Osteoblast (primary cell): Measurements from ENCODE around the gene FBXO3. TPM values are rescaled to one million over a fixed set of nuclear protein-coding genes. Genes with fewer than 3 reads are reported as not detected.

ENCODE experiments used
- DNase-seq: peaks from one replicate; pipeline ENCODE4 v3.0.0; 2011; ENCODE audit warnings: low spot score, mixed read lengths; ENCODE audit not compliant: insufficient read length; ENCODE audit errors: missing footprints
- H2AFZ ChIP-seq: 2 replicates; pipeline ENCODE4 v1.6.0; 2011; ENCODE audit warnings: mild to moderate bottlenecking, low read length
- H3K27ac ChIP-seq: 2 replicates; pipeline ENCODE4 v1.5.1; 2011; ENCODE audit warnings: mild to moderate bottlenecking, low read depth, low read length, moderate library complexity
- H3K27me3 ChIP-seq: 2 replicates; pipeline ENCODE4 v1.6.0; 2012; ENCODE audit warnings: mild to moderate bottlenecking, control low read depth, inconsistent platforms, low read length, moderate library complexity; ENCODE audit not compliant: insufficient read depth
- H3K36me3 ChIP-seq: 2 replicates; pipeline ENCODE4 v1.5.1; 2011; ENCODE audit warnings: mild to moderate bottlenecking, low read length, control low read depth, moderate library complexity; ENCODE audit not compliant: insufficient read depth
- H3K4me1 ChIP-seq: 2 replicates; pipeline ENCODE4 v1.5.1; 2011; ENCODE audit warnings: mild to moderate bottlenecking, low read length, control low read depth, moderate library complexity; ENCODE audit not compliant: insufficient read depth
- H3K4me2 ChIP-seq: 2 replicates; pipeline ENCODE4 v1.6.0; 2011; ENCODE audit warnings: mild to moderate bottlenecking, low read length; ENCODE audit not compliant: insufficient read depth
- H3K4me3 ChIP-seq: fragments of 200-600 bp; sonication (generic); 3 replicates; pipeline ENCODE4 v1.5.1; 2012; ENCODE audit warnings: mild to moderate bottlenecking, low read length, inconsistent platforms; ENCODE audit not compliant: insufficient read depth
- H3K79me2 ChIP-seq: 2 replicates; pipeline ENCODE4 v1.6.0; 2012; ENCODE audit warnings: mild to moderate bottlenecking, low read length, control low read depth, inconsistent platforms; ENCODE audit not compliant: insufficient read depth
- H3K9me3 ChIP-seq: 2 replicates; pipeline ENCODE4 v1.5.1; 2011; ENCODE audit warnings: low read depth, low read length, control low read depth
- H4K20me1 ChIP-seq: 2 replicates; pipeline ENCODE4 v1.6.0; 2012; ENCODE audit warnings: mild to moderate bottlenecking, low read length, control low read depth; ENCODE audit not compliant: insufficient read depth
- CTCF ChIP-seq: IDR thresholded peaks from 2 replicates; pipeline ENCODE4 v1.5.1; 2011; ENCODE audit warnings: mild to moderate bottlenecking, low read depth, low read length, moderate library complexity; ENCODE audit errors: extremely low read depth
- total RNA-seq: library from RNA; depleted of rRNA; stranded (reverse); fragments of >200 nt; gene quantifications from 2 replicates; pipeline ENCODE4 v1.2.3, GENCODE V29; 2012

The FBXO3 gene
- total RNA-seq, 1 donor: 35.8 TPM

- no peak for TF ChIP-seq CTCF
- Histone ChIP-seq H3K4me3 (no peak overlapping the region), H3K4me2 (no peak overlapping the region), H3K27ac (no peak overlapping the region), H3K36me3 (peaks cover 12% of the 10 kb centered on the region), H4K20me1 (peaks cover 2% of the 10 kb centered on the region), H3K27me3 (no peaks in the 10 kb centered on the region), H3K4me1 (peaks cover 12% of the 10 kb centered on the region), H2AFZ (no peak overlapping the region), H3K79me2 (no peaks in the 10 kb centered on the region), H3K9me3 (no peaks in the 10 kb centered on the region)
- DNase-seq: peak; percentile 37
These were observed 26.3 kb downstream of the FBXO3 start for GRCh38 chr11:33747979-33748378.

GRCh38 chr11:33743291-33743690, 31.0 kb downstream of the FBXO3 start:
- no peak overlapping the region for H3K4me2 ChIP-seq
- H4K20me1 ChIP-seq: no peaks in the 10 kb centered on the region
- no peak overlapping the region for H3K27ac ChIP-seq
- H3K9me3 ChIP-seq: no peaks in the 10 kb centered on the region
- H3K4me1 ChIP-seq: peaks cover 8% of the 10 kb centered on the region
- DNase-seq: no peak
- peaks cover 10% of the 10 kb centered on the region for H3K36me3 ChIP-seq
- TF ChIP-seq CTCF: no peak
- H3K4me3 ChIP-seq: no peak overlapping the region
- no peaks in the 10 kb centered on the region for H3K27me3 ChIP-seq
- H3K79me2 ChIP-seq: no peaks in the 10 kb centered on the region
- H2AFZ ChIP-seq: no peak overlapping the region

GRCh38 chr11:33742249-33742851, 32.0 kb downstream of the FBXO3 start:
- H3K4me3 ChIP-seq: no peak overlapping the region
- peaks cover 10% of the 10 kb centered on the region for H3K36me3 ChIP-seq
- H2AFZ ChIP-seq: no peak overlapping the region
- H3K79me2 ChIP-seq: no peaks in the 10 kb centered on the region
- H3K4me1 ChIP-seq: peaks cover 7% of the 10 kb centered on the region
- no peak for DNase-seq
- TF ChIP-seq CTCF: peak; percentile 54
- H3K27ac ChIP-seq: no peak overlapping the region
- H4K20me1 ChIP-seq: no peaks in the 10 kb centered on the region
- no peaks in the 10 kb centered on the region for H3K27me3 ChIP-seq
- H3K9me3 ChIP-seq: no peaks in the 10 kb centered on the region
- no peak overlapping the region for H3K4me2 ChIP-seq

GRCh38 chr11:33741806-33742205, 32.5 kb downstream of the FBXO3 start:
- Histone ChIP-seq H3K36me3 (peaks cover 6% of the 10 kb centered on the region), H4K20me1 (no peaks in the 10 kb centered on the region), H3K27ac (no peak overlapping the region), H3K4me2 (no peak overlapping the region), H3K9me3 (no peaks in the 10 kb centered on the region), H3K4me1 (peaks cover 12% of the 10 kb centered on the region), H3K79me2 (no peaks in the 10 kb centered on the region), H2AFZ (no peak overlapping the region), H3K27me3 (no peaks in the 10 kb centered on the region), H3K4me3 (no peak overlapping the region)
- no peak for DNase-seq
- no peak for TF ChIP-seq CTCF
